OCI-LY7 (cell line): ENCODE data around the gene ZSWIM1.

Source experiments
- CTCF ChIP-seq: fragments of 200-600 bp; sonication (generic); conservative IDR thresholded peaks from 2 replicates; pipeline ENCODE4 v1.5.1; 2014; ENCODE audit warnings: mild to moderate bottlenecking, antibody characterized with exemption, low read length, moderate library complexity, mixed read lengths
- EZH2phosphoT487 ChIP-seq: fragments of 200-600 bp; sonication (generic); IDR thresholded peaks from 2 replicates; pipeline ENCODE4 v1.6.1; 2018; ENCODE audit warnings: low read depth, borderline replicate concordance, mild to moderate bottlenecking, mixed run types, antibody characterized with exemption, low read length, moderate library complexity, mixed read lengths

- TF ChIP-seq CTCF, result no peak
- no peak for TF ChIP-seq EZH2phosphoT487
Observed at GRCh38 chr20:45921337-45922189, 40.5 kb downstream of the ZSWIM1 start.
